Ecto neural progenitor cell (in vitro differentiated cells): ENCODE data around the gene METTL15.
"Not testable (repeated sequence)": the region's sequence is repeated elsewhere in the genome, so short reads cannot be mapped to it uniquely, and the experiment has no call there.

ENCODE experiments used
- DNase-seq: peaks from one replicate; pipeline ENCODE4 v3.0.0-alpha.2; 2018; ENCODE audit warnings: low spot score

The METTL15 gene

GRCh38 chr11:28110108-28110820 is 2.1 kb downstream of the METTL15 start:
- DNase-seq: peak; percentile 75

- DNase-seq: no peak
These were observed 2.6 kb downstream of the METTL15 start for GRCh38 chr11:28110821-28111200.

- no peak for DNase-seq
These were observed 5.9 kb downstream of the METTL15 start for GRCh38 chr11:28114116-28114515.

GRCh38 chr11:28114731-28115130 is 6.5 kb downstream of the METTL15 start:
- DNase-seq: no peak

GRCh38 chr11:28117712-28118111 is 9.5 kb downstream of the METTL15 start:
- no peak for DNase-seq

GRCh38 chr11:28123151-28123581 is 15.0 kb downstream of the METTL15 start:
- DNase-seq: no peak

GRCh38 chr11:28132548-28132947 is 24.4 kb downstream of the METTL15 start:
- no peak for DNase-seq

GRCh38 chr11:28133146-28133545 is 25.0 kb downstream of the METTL15 start:
- DNase-seq: no peak

- DNase-seq: not testable (repeated sequence)
These were observed 28.0 kb downstream of the METTL15 start for GRCh38 chr11:28136157-28136556.

GRCh38 chr11:28137366-28137765 is 29.2 kb downstream of the METTL15 start:
- DNase-seq: no peak

- no peak for DNase-seq
These were observed 29.6 kb downstream of the METTL15 start for GRCh38 chr11:28137832-28138231.

GRCh38 chr11:28139841-28140415 is 31.7 kb downstream of the METTL15 start:
- DNase-seq: no peak

- no peak for DNase-seq
These were observed 32.7 kb downstream of the METTL15 start for GRCh38 chr11:28140689-28141455.

GRCh38 chr11:28142724-28143123 is 34.5 kb downstream of the METTL15 start:
- no peak for DNase-seq

- no peak for DNase-seq
These were observed 36.6 kb downstream of the METTL15 start for GRCh38 chr11:28144808-28145207.

GRCh38 chr11:28146123-28146751 is 38.0 kb downstream of the METTL15 start:
- DNase-seq: no peak

- DNase-seq: no peak
These were observed 44.6 kb downstream of the METTL15 start for GRCh38 chr11:28152743-28153142.

GRCh38 chr11:28153586-28153985 is 45.4 kb downstream of the METTL15 start:
- DNase-seq: no peak

- no peak for DNase-seq
These were observed 60.5 kb downstream of the METTL15 start for GRCh38 chr11:28168718-28169117.

GRCh38 chr11:28169816-28170215 is 61.6 kb downstream of the METTL15 start:
- DNase-seq: no peak

GRCh38 chr11:28170759-28171158 is 62.6 kb downstream of the METTL15 start:
- DNase-seq: no peak

GRCh38 chr11:28176351-28176750 is 68.2 kb downstream of the METTL15 start:
- DNase-seq: no peak

GRCh38 chr11:28195449-28195848 is 87.3 kb downstream of the METTL15 start:
- DNase-seq: no peak
